Prostate gland (tissue), 2 donors: ENCODE results near the gene CACNA1H.

Experiments
- CTCF ChIP-seq, 4 experiments: fragments of 200-600 bp in 2 of 4; fragments of 450-650 bp in 2 of 4; sonication (generic) in 2 of 4; IDR thresholded peaks; 1 replicate in 3 of 4; 2 replicates in 1 of 4; pipeline ENCODE4 v1.5.1; 2016 to 2019; ENCODE audit warnings: antibody characterized with exemption in 4 of 4, mild to moderate bottlenecking in 2 of 4, moderate library complexity in 2 of 4
- POLR2A ChIP-seq: fragments of 450-650 bp; IDR thresholded peaks from one replicate; pipeline ENCODE4 v1.6.1; 2016; ENCODE audit warnings: antibody characterized with exemption, mild to moderate bottlenecking

GRCh38 chr16:1145383-1146100 lies 7.4 kb upstream of the CACNA1H start:
- TF ChIP-seq CTCF (IDR thresholded peaks at IDR 0.05) (no peak), POLR2A (no peak)
